RWPE1 (cell line): ENCODE data around the gene GOLGA1.

Experiments
- CTCF ChIA-PET: fragments of 350-600 bp; sonication (Branson Sonifier 250); formaldehyde crosslinking; extraction: SDS; loops from one replicate; lab custom pipeline; 2021; lab: Yijun Ruan, JAX
- POLR2A ChIA-PET: fragments of 400-600 bp; formaldehyde crosslinking; extraction: SDS; loops from one replicate; lab custom pipeline; 2020; ENCODE audit warnings: antibody characterized with exemption; ENCODE audit not compliant: low non-redundant PET; lab: Yijun Ruan, JAX
- DNase-seq: peaks from one replicate; pipeline ENCODE4 v3.0.0; 2012; ENCODE audit warnings: low spot score
- H3K27ac ChIP-seq: fragments of 450-650 bp; 2 replicates; pipeline ENCODE4 v1.5.1; 2017
- CTCF ChIP-seq: fragments of 450-650 bp; conservative IDR thresholded peaks from 2 replicates; pipeline ENCODE4 v1.5.1; 2017; ENCODE audit warnings: low read depth, mild to moderate bottlenecking

Gene GOLGA1

DNA sequence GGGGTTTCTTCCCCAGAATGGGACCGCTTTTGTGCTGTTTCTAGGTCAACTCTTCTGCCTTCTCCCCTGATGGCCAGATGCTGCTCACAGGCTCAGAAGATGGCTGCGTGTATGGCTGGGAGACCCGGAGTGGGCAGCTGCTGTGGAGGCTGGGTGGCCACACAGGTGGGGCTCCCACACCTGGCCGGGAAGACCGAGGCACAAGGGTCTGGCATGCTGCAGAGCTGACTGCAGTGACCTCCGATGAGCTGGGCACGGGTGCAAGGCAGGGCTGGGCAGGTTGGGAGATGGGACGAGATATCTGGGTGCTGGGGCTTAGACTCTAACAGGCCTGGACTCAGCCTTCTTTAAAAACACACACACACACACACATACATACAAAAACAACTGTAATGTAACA, 86.7 kb downstream of the GOLGA1 start:
- CTCF ChIA-PET: interaction anchor here (0.6 to 18.3 kb wide), 13 partner anchors 13 to 390 kb away, joined by 3 to 761 read pairs (median 6); partner anchors contain the start of genes NR6A1 and OLFML2A
- POLR2A ChIA-PET: interaction anchor here (0.6 to 2.0 kb wide), 3 partner anchors 15 to 83 kb away, joined by 3 to 13 read pairs (median 3); partner anchors contain the start of gene NR6A1
- H3K27ac ChIP-seq: peak overlapping the region; percentile 69
- DNase-seq: no peak
- TF ChIP-seq CTCF: no peak

DNA sequence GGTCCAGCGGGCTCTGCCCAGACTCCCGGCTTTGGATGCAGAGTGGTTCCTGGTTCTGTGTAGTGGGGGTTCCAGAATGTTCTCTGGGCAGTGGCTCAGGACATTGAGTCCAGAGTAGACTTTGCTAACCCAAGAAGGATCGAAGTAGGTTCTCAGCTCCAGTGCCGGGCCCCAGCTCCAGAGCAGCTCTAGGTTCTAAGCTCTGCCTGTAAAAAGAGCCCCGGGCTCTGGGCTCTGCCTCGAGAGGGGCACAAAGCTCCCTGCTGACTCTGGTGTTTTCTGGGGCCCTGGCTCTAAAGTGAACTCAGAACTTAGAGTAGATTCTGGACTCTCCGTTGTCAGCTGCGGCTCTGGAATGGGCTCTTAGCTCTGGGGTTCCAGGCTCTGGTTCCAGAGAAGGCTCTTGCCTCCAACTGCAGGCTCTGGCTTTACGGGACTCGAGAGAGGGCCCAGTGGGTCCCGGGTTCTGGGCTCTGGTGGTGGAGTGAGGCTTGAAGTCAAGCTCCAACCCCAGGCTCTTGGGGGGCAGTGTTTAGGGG, 87.2 kb downstream of the GOLGA1 start:
- DNase-seq: no peak
- H3K27ac ChIP-seq: peak overlapping the region; percentile 69
- no peak for TF ChIP-seq CTCF
- CTCF ChIA-PET: interaction anchor here (0.5 to 18.3 kb wide), 37 partner anchors 8 to 523 kb away, joined by 3 to 761 read pairs (median 5); partner anchors contain the start of genes ARPC5L, NR6A1, OLFML2A and RPL35
- POLR2A ChIA-PET: interaction anchor here (0.6 to 2.0 kb wide), 3 partner anchors 40 to 82 kb away, joined by 3 to 13 read pairs (median 9); partner anchors contain the start of genes NR6A1 and OLFML2A

DNA sequence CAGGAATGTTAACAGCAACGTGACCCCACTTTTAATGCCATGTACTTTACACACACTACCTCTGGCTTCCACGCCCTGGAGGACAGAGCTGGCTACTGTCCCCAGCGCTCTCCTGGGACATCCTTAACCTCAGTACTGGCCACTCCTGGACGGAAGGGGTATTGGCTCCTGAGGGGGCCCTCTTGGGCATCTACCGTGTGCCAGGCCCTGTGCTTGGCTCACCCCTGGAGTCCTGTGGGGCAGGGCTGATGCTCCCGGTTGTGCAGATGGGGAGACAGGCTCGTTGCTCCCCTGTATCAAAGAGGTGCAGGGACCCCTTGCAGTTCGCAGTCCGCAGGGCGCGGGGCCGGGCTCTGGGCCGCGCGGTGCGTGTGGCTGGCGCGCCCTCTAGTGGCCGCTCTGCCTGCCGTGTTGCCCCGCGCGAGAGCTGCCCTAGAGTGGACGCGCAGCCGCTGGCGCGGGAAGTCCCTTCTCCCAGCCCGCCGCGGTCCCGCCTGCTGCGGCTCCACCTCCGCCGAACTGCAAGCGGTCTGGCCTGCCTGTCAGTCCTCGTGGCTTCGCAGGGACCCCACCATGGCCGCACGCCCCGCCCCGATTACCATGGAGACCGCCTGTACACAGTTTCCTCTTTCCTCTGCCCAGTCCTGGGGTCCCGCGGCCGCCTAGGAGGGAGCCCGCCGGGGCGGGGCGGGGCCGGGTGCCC, 87.9 kb downstream of the GOLGA1 start, which contains the start of gene WDR38:
Gene WDR38 (plus strand): TSS at position 632 of the 703 bp plus-strand sequence. CDS start 72 bp downstream, outside the sequence.
- peak within 1 kb of the TSS; percentile 69 for H3K27ac ChIP-seq
- CTCF ChIA-PET: interaction anchor here (0.5 to 18.3 kb wide), 43 partner anchors 9 to 524 kb away, joined by 3 to 761 read pairs (median 5); partner anchors contain the start of genes ARPC5L, NR6A1, OLFML2A and RPL35
- POLR2A ChIA-PET: interaction anchor here (1.1 to 2.0 kb wide), 4 partner anchors 34 to 81 kb away, joined by 3 to 13 read pairs (median 7); partner anchors contain the start of genes NR6A1 and OLFML2A
- DNase-seq: peak; percentile 94
- TF ChIP-seq CTCF: peak; percentile 100

- H3K27ac ChIP-seq: peak overlapping the region; percentile 69
- no peak for DNase-seq
- POLR2A ChIA-PET: interaction anchor here (1.1 to 2.0 kb wide), 4 partner anchors 34 to 81 kb away, joined by 3 to 13 read pairs (median 7); partner anchors contain the start of genes NR6A1 and OLFML2A
These were observed 88.6 kb downstream of the GOLGA1 start for GRCh38 chr9:124852121-124852828.

DNA sequence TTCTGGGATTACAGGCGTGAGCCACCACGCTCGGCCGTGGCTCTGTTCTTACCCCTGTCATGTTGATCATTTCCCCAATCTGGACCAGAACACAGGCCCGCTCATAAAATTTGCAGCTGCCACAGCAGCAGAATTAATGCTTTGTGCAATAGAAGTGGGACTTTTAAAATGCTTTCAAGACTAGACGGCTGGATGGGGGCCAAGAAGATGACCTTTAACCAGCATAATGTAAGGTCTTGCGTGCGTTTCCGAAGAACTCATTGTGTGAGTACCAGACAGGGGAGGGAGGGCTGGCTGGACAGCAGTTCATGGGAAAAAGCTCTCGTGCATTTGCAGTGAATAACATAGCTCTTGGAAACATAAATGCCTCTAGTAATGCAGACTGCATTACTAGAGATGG, 91.1 kb downstream of the GOLGA1 start:
- no peak overlapping the region for H3K27ac ChIP-seq
- CTCF ChIA-PET: interaction anchor here (1.2 to 18.3 kb wide), 3 partner anchors 9 to 74 kb away, joined by 3 to 761 read pairs (median 101); partner anchors contain the start of genes NR6A1 and OLFML2A
- no peak for TF ChIP-seq CTCF
- no peak for DNase-seq
- POLR2A ChIA-PET: no interaction called here

More at GRCh38 chr9:124852121-124852828, 88.6 kb downstream of the GOLGA1 start:
- CTCF ChIA-PET: interaction anchor here (0.5 to 18.3 kb wide), 31 partner anchors 10 to 525 kb away, joined by 3 to 761 read pairs (median 6); partner anchors contain the start of genes ARPC5L, NR6A1, OLFML2A and RPL35
- TF ChIP-seq CTCF: no peak
